Measurements from ENCODE around the gene P3H2. TPM values are rescaled to one million over a fixed set of nuclear protein-coding genes. Genes with fewer than 3 reads are reported as not detected.
"Not testable (repeated sequence)": the region's sequence is repeated elsewhere in the genome, so short reads cannot be mapped to it uniquely, and the experiment has no call there.

Gene P3H2
- total RNA-seq, 1 donor from 2014 or later, result 21.9 TPM

GRCh38 chr3:190081389-190081788 lies 39.3 kb downstream of the P3H2 start:
- TF ChIP-seq CTCF (IDR thresholded peaks at IDR 0.05), result peak; percentile 37
- H3K27ac Mint-ChIP-seq (ENCODE audit: unreplicated experiment), result no peak overlapping the region

DNA sequence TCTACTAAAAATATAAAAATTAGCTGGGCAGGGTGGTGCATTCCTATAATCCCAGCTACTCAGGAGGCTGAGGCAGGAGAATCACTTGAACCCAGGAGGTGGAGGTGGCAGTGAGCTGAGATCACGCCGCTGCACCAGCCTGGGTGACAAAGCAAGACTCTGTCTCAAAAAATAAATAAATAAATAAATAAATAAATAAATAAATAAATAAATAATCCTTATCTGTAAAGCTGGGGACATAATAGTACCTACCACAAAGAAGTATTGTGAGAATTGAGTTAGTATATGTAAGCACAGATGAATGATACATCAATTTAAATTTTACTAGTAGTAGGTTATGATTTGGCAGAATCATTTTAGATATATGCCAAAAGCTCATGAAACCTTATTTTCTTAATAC lies 41.5 kb downstream of the P3H2 start:
- peaks cover 69% of the 10 kb centered on the region for H3K4me1 Mint-ChIP-seq (ENCODE audit: low read depth)
- not testable (repeated sequence) for H3K36me3 Mint-ChIP-seq (ENCODE audit: low read depth); H3K27me3 Mint-ChIP-seq (ENCODE audit: low read depth); H3K9me3 Mint-ChIP-seq (ENCODE audit: low read depth); H3K4me3 Mint-ChIP-seq (ENCODE audit: unreplicated experiment); DNase-seq (ENCODE audit: low spot score); H3K27ac Mint-ChIP-seq (ENCODE audit: unreplicated experiment)

More at GRCh38 chr3:190081389-190081788, 39.3 kb downstream of the P3H2 start:
- H3K4me3 Mint-ChIP-seq (ENCODE audit: unreplicated experiment), result no peak overlapping the region
- DNase-seq (ENCODE audit: low spot score), result no peak
- H3K9me3 Mint-ChIP-seq (ENCODE audit: low read depth), result no peaks in the 10 kb centered on the region
- H3K4me1 Mint-ChIP-seq (ENCODE audit: low read depth), result peaks cover 59% of the 10 kb centered on the region
- H3K27me3 Mint-ChIP-seq (ENCODE audit: low read depth), result no peaks in the 10 kb centered on the region
- no peaks in the 10 kb centered on the region for H3K36me3 Mint-ChIP-seq (ENCODE audit: low read depth)

GRCh38 chr3:190077395-190078045 lies 43.2 kb downstream of the P3H2 start:
- Mint-ChIP-seq H3K9me3 (ENCODE audit: low read depth) (no peaks in the 10 kb centered on the region), H3K4me3 (ENCODE audit: unreplicated experiment) (no peak overlapping the region), H3K4me1 (ENCODE audit: low read depth) (peaks cover 62% of the 10 kb centered on the region), H3K36me3 (ENCODE audit: low read depth) (no peaks in the 10 kb centered on the region), H3K27me3 (ENCODE audit: low read depth) (no peaks in the 10 kb centered on the region), H3K27ac (ENCODE audit: unreplicated experiment) (peak overlapping the region; percentile 96)
- TF ChIP-seq CTCF (IDR thresholded peaks at IDR 0.05), result no peak
- DNase-seq (ENCODE audit: low spot score), result no peak

DNA sequence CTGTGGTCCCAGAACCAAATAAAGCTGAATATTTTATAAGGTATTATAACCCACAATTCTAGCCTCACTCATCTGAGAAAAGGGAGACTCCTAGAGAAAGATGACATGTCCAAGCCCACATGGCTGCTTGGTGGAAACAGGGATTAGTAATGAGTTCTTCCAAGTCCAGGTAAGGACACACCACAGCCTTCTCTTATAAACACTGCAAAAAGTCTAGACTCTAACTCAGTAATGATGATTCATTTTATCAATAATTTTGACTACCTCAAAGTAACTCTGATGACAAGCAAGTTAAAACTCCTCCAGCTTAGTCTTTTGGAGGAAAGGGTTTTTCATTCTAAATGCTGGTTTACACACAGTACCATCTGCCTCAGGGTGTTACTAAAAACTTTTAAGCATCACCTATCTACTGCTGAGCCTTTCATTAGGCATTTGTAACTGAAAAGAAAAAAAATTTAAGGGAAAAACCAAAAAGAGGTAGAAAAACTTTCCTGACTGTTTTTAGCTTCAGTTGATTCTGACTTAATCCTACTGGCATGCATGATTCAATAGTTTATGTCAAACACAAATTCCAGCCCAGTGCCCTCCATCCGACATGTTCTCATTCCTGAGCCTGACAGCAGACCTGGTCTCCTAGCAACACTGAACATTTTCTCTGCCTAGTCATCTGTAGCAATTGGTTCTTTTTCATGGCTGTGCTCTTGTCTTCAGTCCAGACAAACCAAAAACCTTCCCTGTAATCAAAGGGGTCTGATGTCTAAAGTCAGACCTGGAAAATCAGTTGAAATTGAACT lies 43.9 kb downstream of the P3H2 start:
- H3K27ac Mint-ChIP-seq (ENCODE audit: unreplicated experiment), result peak overlapping the region; percentile 96
- H3K36me3 Mint-ChIP-seq (ENCODE audit: low read depth), result no peaks in the 10 kb centered on the region
- H3K27me3 Mint-ChIP-seq (ENCODE audit: low read depth), result no peaks in the 10 kb centered on the region
- TF ChIP-seq CTCF (IDR thresholded peaks at IDR 0.05), result no peak
- peaks cover 59% of the 10 kb centered on the region for H3K4me1 Mint-ChIP-seq (ENCODE audit: low read depth)
- DNase-seq (ENCODE audit: low spot score), result no peak
- H3K4me3 Mint-ChIP-seq (ENCODE audit: unreplicated experiment), result no peak overlapping the region
- no peaks in the 10 kb centered on the region for H3K9me3 Mint-ChIP-seq (ENCODE audit: low read depth)

DNA sequence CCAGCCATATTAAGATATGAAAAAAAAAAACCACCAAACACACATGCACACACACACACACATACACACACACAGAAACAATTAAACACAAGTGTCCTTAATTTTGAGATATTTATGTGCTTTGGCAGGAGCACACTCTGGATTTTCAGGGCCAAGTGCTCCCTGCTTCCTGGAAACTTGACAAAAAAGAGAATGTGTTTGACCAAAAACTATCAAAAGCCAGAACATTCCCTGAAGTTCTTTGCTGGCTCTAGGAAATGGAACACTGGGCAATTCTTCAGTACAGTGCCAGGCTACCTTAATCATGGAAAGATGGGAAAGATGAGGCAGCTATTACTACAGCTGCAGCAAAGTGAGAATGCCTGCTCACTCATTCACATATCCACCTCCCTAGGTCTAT lies 44.6 kb downstream of the P3H2 start:
- DNase-seq (ENCODE audit: low spot score), result no peak
- H3K27ac Mint-ChIP-seq (ENCODE audit: unreplicated experiment), result peak overlapping the region; percentile 96

More for the DNA sequence above, 44.6 kb downstream of the P3H2 start:
- no peaks in the 10 kb centered on the region for H3K27me3 Mint-ChIP-seq (ENCODE audit: low read depth)
- no peaks in the 10 kb centered on the region for H3K9me3 Mint-ChIP-seq (ENCODE audit: low read depth)
- H3K4me3 Mint-ChIP-seq (ENCODE audit: unreplicated experiment), result no peak overlapping the region
- TF ChIP-seq CTCF (IDR thresholded peaks at IDR 0.05), result no peak
- H3K36me3 Mint-ChIP-seq (ENCODE audit: low read depth), result no peaks in the 10 kb centered on the region
- peaks cover 62% of the 10 kb centered on the region for H3K4me1 Mint-ChIP-seq (ENCODE audit: low read depth)

Data from chondrocyte (in vitro differentiated cells).